H9 (cell line): ENCODE data around the gene NAGPA. TPM values are rescaled to one million over a fixed set of nuclear protein-coding genes. Genes with fewer than 3 reads are reported as not detected.

Source experiments
- DNase-seq: peaks from one replicate; pipeline ENCODE4 v3.0.0-alpha.2; 2017
- H2AFZ ChIP-seq: one replicate; pipeline ENCODE4 v1.6.1; 2013; ENCODE audit warnings: mild to moderate bottlenecking, low read length, control low read depth, moderate library complexity
- H2AK5ac ChIP-seq: 2 replicates; pipeline ENCODE4 v1.6.1; 2013; ENCODE audit warnings: low read length, control low read depth, mixed read lengths; ENCODE audit not compliant: insufficient read length
- H2BK120ac ChIP-seq: one replicate; pipeline ENCODE4 v1.6.1; 2013; ENCODE audit warnings: low read depth, mild to moderate bottlenecking, low read length, control low read depth, inconsistent platforms; ENCODE audit not compliant: poor library complexity, severe bottlenecking
- H2BK12ac ChIP-seq: 2 replicates; pipeline ENCODE4 v1.6.1; 2013; ENCODE audit warnings: low read length, control low read depth, mixed read lengths, low read depth; ENCODE audit not compliant: insufficient read length
- H2BK15ac ChIP-seq: 2 replicates; pipeline ENCODE4 v1.6.1; 2013; ENCODE audit warnings: low read depth, low read length, control low read depth
- H2BK20ac ChIP-seq: one replicate; pipeline ENCODE4 v1.6.1; 2013; ENCODE audit warnings: low read depth, mild to moderate bottlenecking, low read length, control low read depth, inconsistent platforms; ENCODE audit not compliant: poor library complexity, severe bottlenecking
- H2BK5ac ChIP-seq: 2 replicates; pipeline ENCODE4 v1.6.1; 2013; ENCODE audit warnings: low read length, control low read depth, mixed read lengths; ENCODE audit not compliant: insufficient read length
- H3K14ac ChIP-seq: 2 replicates; pipeline ENCODE4 v1.6.1; 2013; ENCODE audit warnings: low read length, control low read depth; ENCODE audit not compliant: insufficient read depth
- H3K18ac ChIP-seq: 2 replicates; pipeline ENCODE4 v1.6.1; 2013; ENCODE audit warnings: low read depth, mild to moderate bottlenecking, mixed read lengths, low read length, control low read depth; ENCODE audit not compliant: insufficient read length
- H3K23ac ChIP-seq: 2 replicates; pipeline ENCODE4 v1.6.1; 2013; ENCODE audit warnings: low read length, control low read depth, mixed read lengths, low read depth; ENCODE audit not compliant: insufficient read length
- H3K23me2 ChIP-seq: 2 replicates; pipeline ENCODE4 v1.6.1; 2013; ENCODE audit warnings: low read depth, mild to moderate bottlenecking, mixed read lengths, low read length, control low read depth; ENCODE audit not compliant: insufficient read length, poor library complexity, severe bottlenecking
- H3K27ac ChIP-seq: 2 replicates; pipeline ENCODE4 v1.5.1; 2013; ENCODE audit warnings: low read length, control low read depth, mixed read lengths, low read depth; ENCODE audit not compliant: insufficient read length
- H3K27me3 ChIP-seq: 2 replicates; pipeline ENCODE4 v1.6.1; 2013; ENCODE audit warnings: low read length, control low read depth, inconsistent platforms; ENCODE audit not compliant: insufficient read depth
- H3K4ac ChIP-seq: 2 replicates; pipeline ENCODE4 v1.6.1; 2013; ENCODE audit warnings: low read depth, mild to moderate bottlenecking, control low read depth, inconsistent platforms, low read length, moderate library complexity
- H3K4me1 ChIP-seq: 2 replicates; pipeline ENCODE4 v1.6.1; 2013; ENCODE audit warnings: low read length, control low read depth, inconsistent platforms; ENCODE audit not compliant: insufficient read depth
- H3K4me2 ChIP-seq: 2 replicates; pipeline ENCODE4 v1.6.1; 2013; ENCODE audit warnings: low read length, control low read depth, mixed read lengths; ENCODE audit not compliant: insufficient read length, insufficient read depth
- H3K56ac ChIP-seq: 2 replicates; pipeline ENCODE4 v1.6.1; 2013; ENCODE audit warnings: low read depth, mild to moderate bottlenecking, mixed read lengths, low read length, control low read depth; ENCODE audit not compliant: insufficient read length
- H3K79me1 ChIP-seq: 2 replicates; pipeline ENCODE4 v1.6.1; 2013; ENCODE audit warnings: low read depth, mild to moderate bottlenecking, moderate library complexity, low read length, control low read depth, inconsistent platforms; ENCODE audit not compliant: insufficient read depth, poor library complexity, severe bottlenecking
- H3K79me2 ChIP-seq: 2 replicates; pipeline ENCODE4 v1.6.1; 2013; ENCODE audit warnings: low read length, control low read depth, inconsistent platforms; ENCODE audit not compliant: insufficient read depth
- H3K9ac ChIP-seq: 2 replicates; pipeline ENCODE4 v1.6.1; 2013; ENCODE audit warnings: low read length, control low read depth, mixed read lengths; ENCODE audit not compliant: insufficient read length; ENCODE audit errors: extremely low read depth
- H3K9me3 ChIP-seq: one replicate; pipeline ENCODE4 v1.6.1; 2013; ENCODE audit warnings: low read depth, low read length, inconsistent platforms; ENCODE audit not compliant: control insufficient read depth
- H3T11ph ChIP-seq: one replicate; pipeline ENCODE4 v1.6.1; 2013; ENCODE audit warnings: mild to moderate bottlenecking, low read length, control low read depth, inconsistent platforms
- H4K20me1 ChIP-seq: one replicate; pipeline ENCODE4 v1.6.1; 2013; ENCODE audit not compliant: control insufficient read depth, insufficient read length, insufficient read depth
- H4K5ac ChIP-seq: 2 replicates; pipeline ENCODE4 v1.6.1; 2013; ENCODE audit warnings: low read depth, mild to moderate bottlenecking, mixed read lengths, low read length, control low read depth; ENCODE audit not compliant: insufficient read length
- H4K8ac ChIP-seq: replicated peaks from 2 replicates; pipeline ENCODE4 v1.6.1; 2013; ENCODE audit warnings: low read length, control low read depth, mixed read lengths, low read depth; ENCODE audit not compliant: insufficient read length
- H4K91ac ChIP-seq: 2 replicates; pipeline ENCODE4 v1.6.1; 2013; ENCODE audit warnings: low read depth, mild to moderate bottlenecking, moderate library complexity, mixed read lengths, low read length, control low read depth; ENCODE audit not compliant: insufficient read length
- H3K27ac Mint-ChIP-seq, 3 experiments: 2 replicates in 2 of 3; 3 replicates in 1 of 3; pipeline ENCODE4 v1.8.0; 2020 to 2021; ENCODE audit warnings: mixed read lengths in 3 of 3, mild to moderate bottlenecking in 1 of 3, moderate library complexity in 1 of 3
- H3K27me3 Mint-ChIP-seq: 2 replicates; pipeline ENCODE4 v1.8.0; 2021; ENCODE audit warnings: low read depth, mild to moderate bottlenecking, moderate library complexity, mixed read lengths
- H3K36me3 Mint-ChIP-seq, 3 experiments: 2 replicates in 2 of 3; 3 replicates in 1 of 3; pipeline ENCODE4 v1.8.0; 2020 to 2021; ENCODE audit warnings: low read depth in 3 of 3, mixed read lengths in 3 of 3; ENCODE audit not compliant: insufficient read depth in 1 of 3
- H3K4me1 Mint-ChIP-seq, 2 experiments: 2 replicates each; pipeline ENCODE4 v1.8.0; 2020; ENCODE audit warnings: mixed read lengths in 2 of 2
- H3K4me3 Mint-ChIP-seq, 2 experiments: 2 replicates in 1 of 2; 3 replicates in 1 of 2; pipeline ENCODE4 v1.8.0; 2020 to 2021; ENCODE audit warnings: mild to moderate bottlenecking in 2 of 2, mixed read lengths in 2 of 2, moderate library complexity in 1 of 2
- H3K9me3 Mint-ChIP-seq, 2 experiments: 2 replicates in 1 of 2; 3 replicates in 1 of 2; pipeline ENCODE4 v1.8.0; 2020; ENCODE audit warnings: mild to moderate bottlenecking in 2 of 2, mixed read lengths in 2 of 2, moderate library complexity in 1 of 2
- CTCF ChIP-seq: fragments of 200-600 bp; sonication (generic); conservative IDR thresholded peaks from 3 replicates; pipeline ENCODE4 v1.8.0; 2021; ENCODE audit warnings: antibody characterized with exemption, mild to moderate bottlenecking
- WGBS: extraction: QIAGEN DNeasy Blood & Tissue Kit; methylation state at CpG from one replicate; pipeline ENCODE4 v1.1.7; 2013; ENCODE audit warnings: missing lambda C conversion rate, low lambda C conversion rate, mixed read lengths; ENCODE audit not compliant: insufficient read length; ENCODE audit errors: extremely low coverage; 5-methylcytosine and 5-hydroxymethylcytosine counted together
- total RNA-seq: library from RNA; stranded (reverse); gene quantifications from 2 replicates; pipeline ENCODE4 v1.2.1, GENCODE V29; 2021

The NAGPA gene
- total RNA-seq, 1 experiment from 2014 or later = 12.1 TPM

GRCh38 chr16:4981473-4981872 is 52.3 kb downstream of the NAGPA start:
- H2BK5ac ChIP-seq = no peak overlapping the region
- H2BK12ac ChIP-seq = no peak overlapping the region
- H3K79me1 ChIP-seq = no peaks in the 10 kb centered on the region
- H2BK15ac ChIP-seq = no peak overlapping the region
- no peak overlapping the region for H3K9ac ChIP-seq
- H3K56ac ChIP-seq = no peak overlapping the region
- H3K27ac ChIP-seq = no peak overlapping the region
- H3K27me3 ChIP-seq = no peaks in the 10 kb centered on the region
- no peaks in the 10 kb centered on the region for H4K20me1 ChIP-seq
- H3K4ac ChIP-seq = no peak overlapping the region
- H2BK120ac ChIP-seq = no peak overlapping the region
- Mint-ChIP-seq H3K4me3 (no peak overlapping the region), H3K27me3 (peaks cover 19% of the 10 kb centered on the region), H3K36me3 (no peaks in the 10 kb centered on the region), H3K9me3 (no peaks in the 10 kb centered on the region; a peak in 1 of 5 replicates), H3K4me1 (peaks cover 0 to 6% of the 10 kb centered on the region in 2 experiments; a peak in 2 of 4 replicates), H3K27ac (peak overlapping the region in 1 of 3 experiments; percentile 37; a peak in 2 of 7 replicates)
- H3K23me2 ChIP-seq = no peaks in the 10 kb centered on the region
- no peak overlapping the region for H3T11ph ChIP-seq
- no peak for DNase-seq
- H3K4me1 ChIP-seq = no peaks in the 10 kb centered on the region
- H3K4me2 ChIP-seq = no peak overlapping the region
- H2AFZ ChIP-seq = no peak overlapping the region
- no peak overlapping the region for H3K14ac ChIP-seq
- H4K5ac ChIP-seq = no peak overlapping the region
- H3K23ac ChIP-seq = no peak overlapping the region
- H4K8ac ChIP-seq = no peak overlapping the region
- no peak overlapping the region for H3K18ac ChIP-seq
- H3K9me3 ChIP-seq = no peaks in the 10 kb centered on the region
- no peak overlapping the region for H2AK5ac ChIP-seq
- TF ChIP-seq CTCF = no peak
- no peak overlapping the region for H4K91ac ChIP-seq
- H2BK20ac ChIP-seq = no peak overlapping the region
- no peaks in the 10 kb centered on the region for H3K79me2 ChIP-seq
- WGBS = no CpG with 5 or more reads among the region's 7 CpGs
